ENCODE results near the gene KIF26B.

- TF ChIP-seq RCOR1 (IDR thresholded peaks at IDR 0.05; ENCODE audit: insufficient replicate concordance, low read length), result no peak
- TF ChIP-seq POLR2A (IDR thresholded peaks at IDR 0.05; ENCODE audit: low read depth, low read length), result no peak
- TF ChIP-seq ELK1 (IDR thresholded peaks at IDR 0.05; ENCODE audit: borderline replicate concordance, low read depth, low read length), result no peak
- TF ChIP-seq MAFK (IDR thresholded peaks at IDR 0.05; ENCODE audit: low read depth, low read length), result no peak
- no peak for TF ChIP-seq CTCF (conservative IDR thresholded peaks at IDR 0.05; ENCODE audit: low read depth, low read length)
- no peak for TF ChIP-seq CEBPB (IDR thresholded peaks at IDR 0.05; ENCODE audit: low read depth, low read length)
- no peak for TF ChIP-seq FOS (IDR thresholded peaks at IDR 0.05; ENCODE audit: low read depth, low read length)
- no peak for TF ChIP-seq RAD21 (IDR thresholded peaks at IDR 0.05; ENCODE audit: low read length)
- no peak for TF ChIP-seq BHLHE40 (IDR thresholded peaks at IDR 0.05; ENCODE audit: low read depth, low read length)
- TF ChIP-seq USF2 (IDR thresholded peaks at IDR 0.05; ENCODE audit: low read depth, low read length), result no peak
Observed at GRCh38 chr1:245211035-245211749, 56.4 kb downstream of the KIF26B start.

All from IMR-90 (cell line).